Naive B cell (primary cell): ENCODE results near the gene HRCT1. TPM values are rescaled to one million over a fixed set of nuclear protein-coding genes. Genes with fewer than 3 reads are reported as not detected.
"Not testable (repeated sequence)": the region's sequence is repeated elsewhere in the genome, so short reads cannot be mapped to it uniquely, and the experiment has no call there.

ENCODE experiments used
- ATAC-seq, 2 donors: fragments of 150-1000 bp; cut with Tn5 transposase; 2 replicates each; pipeline ENCODE4 v1.10.0; 2021; ENCODE audit warnings: low read depth in 2 of 2, mild to moderate bottlenecking in 2 of 2, moderate library complexity in 2 of 2
- DNase-seq: peaks from one replicate; pipeline ENCODE4 v3.0.0; 2022
- H3K27ac Mint-ChIP-seq, 6 donors: one replicate each; pipeline ENCODE4 v1.8.0; 2020 to 2022; ENCODE audit warnings: mild to moderate bottlenecking in 6 of 6, mixed read lengths in 6 of 6, moderate library complexity in 5 of 6, inconsistent platforms in 2 of 6
- H3K27me3 Mint-ChIP-seq, 3 donors: one replicate each; pipeline ENCODE4 v1.8.0; 2021 to 2022; ENCODE audit warnings: mixed read lengths in 3 of 3, mild to moderate bottlenecking in 1 of 3
- H3K36me3 Mint-ChIP-seq, 2 donors: one replicate each; pipeline ENCODE4 v1.8.0; 2020 to 2022; ENCODE audit warnings: mixed read lengths in 2 of 2, inconsistent platforms in 1 of 2, mild to moderate bottlenecking in 1 of 2
- H3K4me1 Mint-ChIP-seq, 3 donors: one replicate each; pipeline ENCODE4 v1.8.0; 2020 to 2022; ENCODE audit warnings: mixed read lengths in 3 of 3, inconsistent platforms in 1 of 3, mild to moderate bottlenecking in 1 of 3, moderate library complexity in 1 of 3
- H3K4me3 Mint-ChIP-seq, 8 donors: one replicate each; pipeline ENCODE4 v1.8.0; 2020 to 2022; ENCODE audit warnings: mild to moderate bottlenecking in 8 of 8, mixed read lengths in 8 of 8, moderate library complexity in 8 of 8, inconsistent platforms in 2 of 8
- H3K9me3 Mint-ChIP-seq, 7 donors: one replicate each; pipeline ENCODE4 v1.8.0; 2020 to 2022; ENCODE audit warnings: mixed read lengths in 7 of 7, mild to moderate bottlenecking in 5 of 7, inconsistent platforms in 2 of 7, moderate library complexity in 1 of 7
- polyA plus RNA-seq, 6 donors: library from polyadenylated mRNA; unstranded; fragments of 300-500 nt; fragmentation: Illumina TruSeq; gene quantifications; one replicate each; pipeline ENCODE4 v1.2.3, GENCODE V29; 2021; ENCODE audit warnings: low read depth in 6 of 6

The HRCT1 gene
- polyA plus RNA-seq, 6 donors from 2014 or later, result not detected

DNA sequence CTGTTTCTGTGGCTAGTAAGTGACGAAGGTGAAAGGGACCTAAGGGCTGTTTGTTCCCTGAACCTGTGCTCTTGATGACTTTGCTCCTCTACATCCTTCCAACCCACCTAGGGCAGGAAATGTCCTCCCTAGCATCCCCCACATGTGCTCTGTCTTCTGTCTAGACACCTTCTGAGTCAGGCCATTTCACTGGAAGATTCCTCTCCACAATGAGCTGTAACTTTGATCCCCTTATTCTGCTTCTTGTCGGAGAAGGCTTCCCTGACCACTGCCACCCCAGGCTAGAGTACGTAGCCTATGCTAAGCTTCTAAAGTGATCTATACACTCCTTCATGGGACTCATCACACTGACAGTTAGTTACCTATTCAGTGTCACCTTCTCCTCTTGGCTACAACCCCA is 25.0 kb downstream of the HRCT1 start:
- ATAC-seq (no peak), DNase-seq (no peak)
- Mint-ChIP-seq H3K4me3 (no peak overlapping the region), H3K27ac (no peak overlapping the region), H3K4me1 (peaks cover 0 to 4% (median 2%) of the 10 kb centered on the region in 3 donors), H3K9me3 (no peaks in the 10 kb centered on the region), H3K36me3 (no peaks in the 10 kb centered on the region), H3K27me3 (peaks cover 41 to 55% (median 44%) of the 10 kb centered on the region in 3 donors)

DNA sequence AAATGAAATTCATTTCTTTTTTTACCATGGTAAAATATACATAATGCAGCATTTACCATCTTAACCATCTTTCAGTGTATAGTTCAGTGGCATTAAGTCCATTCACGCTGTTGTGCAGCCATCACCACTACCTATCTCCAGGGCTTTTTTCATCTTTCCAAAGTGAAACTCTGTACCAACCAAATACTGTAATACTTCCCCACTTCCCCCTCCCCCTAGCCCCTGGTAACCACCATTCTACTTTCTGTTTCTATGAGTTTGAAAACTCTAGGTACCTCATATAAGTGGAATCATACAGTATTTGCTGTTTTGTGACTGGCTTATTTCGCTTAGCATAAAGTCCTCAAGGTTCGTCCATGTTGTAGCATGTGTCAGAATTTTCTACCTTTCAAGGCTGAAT is 26.7 kb downstream of the HRCT1 start:
- H3K4me3 Mint-ChIP-seq, result no peak overlapping the region
- DNase-seq, result peak; percentile 23

DNA sequence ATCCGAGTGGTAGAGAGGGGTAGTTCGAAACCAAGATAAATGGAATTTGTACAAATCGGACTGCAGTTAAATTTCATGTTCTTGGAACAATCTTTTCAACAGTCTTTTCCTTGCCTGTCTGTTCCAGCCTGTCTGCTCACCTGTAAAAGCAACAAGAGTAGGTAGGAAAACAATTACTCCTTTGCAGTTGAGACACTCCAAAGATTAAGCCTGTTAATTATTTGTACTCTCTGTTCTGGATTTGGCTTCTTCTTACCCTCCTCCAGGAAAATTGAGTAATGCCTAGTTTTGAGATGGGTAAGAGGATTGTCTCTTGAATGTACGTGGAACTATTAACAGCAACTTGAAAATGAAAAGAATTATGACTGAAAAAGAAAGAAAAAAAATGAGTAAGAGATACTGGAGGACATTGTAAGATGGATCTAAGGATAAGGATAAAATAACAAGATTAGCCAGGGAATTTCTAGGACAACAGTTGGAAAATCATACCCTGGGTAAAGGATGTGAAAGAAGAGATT is 27.6 kb downstream of the HRCT1 start:
- Mint-ChIP-seq H3K9me3 (peaks cover 0 to 8% (median 2%) of the 10 kb centered on the region in 7 donors), H3K4me3 (no peak overlapping the region), H3K36me3 (no peaks in the 10 kb centered on the region), H3K27ac (no peak overlapping the region), H3K27me3 (peaks cover 32 to 44% (median 34%) of the 10 kb centered on the region in 3 donors), H3K4me1 (peaks cover 14 to 23% (median 16%) of the 10 kb centered on the region in 3 donors)
- DNase-seq (no peak), ATAC-seq (no peak)

More for the DNA sequence above, 26.7 kb downstream of the HRCT1 start:
- Mint-ChIP-seq H3K27me3 (peaks cover 31 to 47% (median 39%) of the 10 kb centered on the region in 3 donors), H3K4me1 (peaks cover 9 to 14% (median 11%) of the 10 kb centered on the region in 3 donors), H3K9me3 (peaks cover 0 to 8% (median 2%) of the 10 kb centered on the region in 7 donors), H3K27ac (no peak overlapping the region), H3K36me3 (no peaks in the 10 kb centered on the region)
- peak; percentile 45 to 65 for ATAC-seq

DNA sequence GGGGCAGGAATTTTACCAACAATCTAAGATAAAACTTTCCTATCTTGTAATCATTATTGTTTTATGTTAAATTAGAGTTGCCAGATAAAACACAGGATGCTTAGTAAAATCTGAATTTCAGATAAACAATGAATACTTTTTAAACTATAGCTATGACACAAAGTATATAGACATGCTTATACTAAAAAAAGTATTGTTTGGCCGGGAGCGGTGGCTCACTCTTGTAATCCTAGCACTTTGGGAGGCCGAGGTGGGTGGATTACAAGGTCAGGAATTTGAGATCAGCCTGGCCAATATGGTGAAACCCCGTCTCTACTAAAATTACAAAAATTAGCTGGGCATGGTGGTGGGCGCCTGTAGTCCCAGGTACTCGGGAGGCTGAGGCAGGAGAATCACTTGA is 28.1 kb downstream of the HRCT1 start:
- DNase-seq, ATAC-seq, H3K27ac Mint-ChIP-seq, H3K4me3 Mint-ChIP-seq, H3K9me3 Mint-ChIP-seq, H3K36me3 Mint-ChIP-seq: not testable (repeated sequence)
- peaks cover 15 to 25% (median 18%) of the 10 kb centered on the region in 3 donors for H3K4me1 Mint-ChIP-seq
- H3K27me3 Mint-ChIP-seq, result peaks cover 30 to 43% (median 32%) of the 10 kb centered on the region in 3 donors

DNA sequence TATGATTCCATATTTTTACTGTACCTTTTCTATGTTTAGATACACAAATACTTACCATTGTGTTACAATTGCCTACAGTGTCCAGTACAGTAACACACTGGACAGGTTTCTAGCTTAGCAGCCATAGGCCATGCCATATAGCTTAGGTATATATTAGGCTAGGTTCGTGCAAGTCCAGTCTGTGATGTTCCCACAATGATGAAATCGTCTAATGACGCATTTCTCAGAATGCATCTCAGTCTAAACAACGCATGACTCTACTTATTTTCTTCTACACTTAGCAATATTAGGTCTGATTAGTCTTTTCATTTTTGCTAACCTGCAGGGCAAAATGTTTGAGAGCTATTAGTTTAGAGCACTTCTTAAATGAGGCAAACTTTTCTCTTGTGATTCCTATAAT is 29.3 kb downstream of the HRCT1 start:
- no peak overlapping the region for H3K27ac Mint-ChIP-seq
- no peak for ATAC-seq
- peaks cover 0 to 8% (median 2%) of the 10 kb centered on the region in 7 donors for H3K9me3 Mint-ChIP-seq
- H3K4me3 Mint-ChIP-seq, result no peak overlapping the region
- no peak for DNase-seq
- H3K27me3 Mint-ChIP-seq, result peaks cover 19 to 35% (median 27%) of the 10 kb centered on the region in 3 donors
- no peaks in the 10 kb centered on the region for H3K36me3 Mint-ChIP-seq
- H3K4me1 Mint-ChIP-seq, result peaks cover 15 to 25% (median 18%) of the 10 kb centered on the region in 3 donors

DNA sequence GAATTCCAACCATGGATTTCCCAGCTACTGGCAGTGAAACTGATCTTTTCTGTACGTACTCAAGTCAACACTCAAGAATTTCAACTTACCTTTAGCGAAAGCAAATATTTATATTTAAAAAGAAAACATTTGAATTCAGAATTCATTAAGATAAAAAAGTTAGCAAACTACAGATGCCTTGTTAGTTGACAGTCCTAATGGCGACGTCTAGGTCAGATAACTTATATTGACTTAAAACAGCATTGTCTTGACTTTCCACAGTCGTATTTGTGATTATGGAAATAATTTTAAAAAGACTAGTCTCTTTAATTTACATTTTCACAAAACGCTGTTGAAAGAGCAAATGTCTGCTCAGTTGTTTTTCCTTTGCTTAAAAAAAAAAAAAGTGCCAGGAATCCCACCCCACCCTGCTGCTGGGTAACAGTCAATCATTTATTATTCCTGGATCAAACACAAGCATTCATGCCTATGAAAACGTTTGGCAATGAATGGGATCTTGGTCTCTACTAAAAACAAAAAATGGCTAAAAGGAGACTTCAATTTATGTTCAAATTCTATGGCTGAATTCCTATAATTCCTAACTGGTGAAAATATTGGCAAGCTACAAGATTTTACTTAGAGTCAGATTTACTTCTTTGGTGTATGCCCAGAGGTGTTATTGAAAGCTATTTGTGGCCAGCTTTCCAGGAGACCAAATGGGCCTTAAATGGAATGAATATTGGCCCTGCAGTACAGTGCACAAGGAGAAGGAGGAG is 29.9 kb downstream of the HRCT1 start:
- Mint-ChIP-seq H3K27me3 (peaks cover 16 to 34% (median 31%) of the 10 kb centered on the region in 3 donors), H3K4me3 (no peak overlapping the region), H3K36me3 (no peaks in the 10 kb centered on the region), H3K27ac (no peak overlapping the region), H3K4me1 (peaks cover 15 to 25% (median 18%) of the 10 kb centered on the region in 3 donors), H3K9me3 (peaks cover 0 to 8% (median 2%) of the 10 kb centered on the region in 7 donors)
- no peak for ATAC-seq
- DNase-seq, result no peak

DNA sequence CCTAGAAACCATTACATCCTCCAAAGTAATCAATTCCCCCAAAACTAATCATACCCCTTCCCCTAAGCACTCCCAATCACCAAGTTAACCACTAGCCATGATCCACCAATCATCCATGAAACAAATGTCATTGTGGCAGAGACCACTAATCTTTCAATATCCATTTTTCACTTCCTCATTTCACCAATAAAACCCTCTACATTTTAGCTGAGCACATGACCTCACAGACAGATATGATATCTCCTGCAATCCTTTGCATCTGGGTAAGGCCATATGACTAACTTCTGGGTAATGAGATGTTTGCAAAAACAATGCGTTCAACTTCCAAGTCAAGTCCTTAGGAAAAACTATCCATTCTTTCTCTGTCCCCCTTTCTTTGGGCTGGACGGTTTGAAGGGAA is 31.2 kb downstream of the HRCT1 start:
- Mint-ChIP-seq H3K4me3 (peak overlapping the region in 2 of 8 donors; percentile 10 to 70), H3K36me3 (no peaks in the 10 kb centered on the region), H3K4me1 (peaks cover 15 to 25% (median 18%) of the 10 kb centered on the region in 3 donors), H3K9me3 (peaks cover 0 to 8% (median 2%) of the 10 kb centered on the region in 7 donors), H3K27ac (peak overlapping the region in 3 of 6 donors; percentile 8 to 42 (median 21)), H3K27me3 (peaks cover 22 to 37% (median 29%) of the 10 kb centered on the region in 3 donors)
- DNase-seq (peak; percentile 47), ATAC-seq (peak; percentile 87 to 90)

DNA sequence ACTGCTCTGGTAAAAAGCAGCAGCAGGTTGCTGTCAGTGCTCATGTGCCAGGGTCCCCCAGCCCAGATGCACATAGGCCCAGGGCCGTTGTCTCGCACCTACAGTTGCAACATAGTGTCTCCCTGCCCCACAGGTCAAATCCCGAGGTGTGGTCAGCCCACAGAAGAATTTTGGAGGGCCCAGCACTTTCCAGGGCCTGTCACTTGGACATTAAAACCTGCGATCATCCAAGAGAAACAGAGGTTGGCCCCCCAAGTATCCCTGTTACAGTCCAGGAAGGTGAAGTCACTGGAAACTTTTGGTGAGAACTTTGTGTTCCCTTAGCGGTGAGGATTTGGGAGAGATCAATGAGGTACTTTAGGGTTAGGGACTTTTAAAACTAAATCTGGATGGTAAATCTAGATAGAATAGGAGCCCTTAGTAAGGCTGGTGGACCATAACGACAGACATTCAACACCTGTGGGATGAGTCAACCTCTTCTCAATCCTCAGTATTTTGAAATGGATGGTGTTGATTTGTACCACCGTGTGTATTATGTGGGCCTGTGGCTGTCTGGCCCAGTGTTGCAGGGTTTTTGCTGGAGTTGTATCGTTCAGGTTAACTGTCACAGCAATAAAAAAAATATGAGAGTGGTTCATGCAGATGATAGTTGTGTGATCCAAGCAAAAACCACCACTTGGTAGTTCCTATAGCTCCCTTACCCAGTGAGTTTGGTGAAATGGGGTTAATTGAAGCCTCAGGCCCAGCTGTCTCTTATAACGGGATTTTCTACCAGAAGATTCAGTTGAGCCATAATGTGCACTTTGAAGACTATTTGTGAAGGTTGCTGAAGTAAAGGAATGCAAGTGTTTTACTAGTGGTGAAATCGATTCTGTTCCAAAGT is 32.7 kb downstream of the HRCT1 start:
- Mint-ChIP-seq H3K36me3 (no peaks in the 10 kb centered on the region), H3K4me3 (peak overlapping the region in 3 of 8 donors; percentile 5 to 78 (median 6)), H3K27me3 (peaks cover 27 to 38% (median 36%) of the 10 kb centered on the region in 3 donors), H3K27ac (peak overlapping the region in 3 of 6 donors; percentile 12 to 40 (median 18)), H3K9me3 (peaks cover 0 to 8% (median 2%) of the 10 kb centered on the region in 7 donors), H3K4me1 (peaks cover 11 to 24% (median 18%) of the 10 kb centered on the region in 3 donors)
- DNase-seq (no peak), ATAC-seq (no peak)

DNA sequence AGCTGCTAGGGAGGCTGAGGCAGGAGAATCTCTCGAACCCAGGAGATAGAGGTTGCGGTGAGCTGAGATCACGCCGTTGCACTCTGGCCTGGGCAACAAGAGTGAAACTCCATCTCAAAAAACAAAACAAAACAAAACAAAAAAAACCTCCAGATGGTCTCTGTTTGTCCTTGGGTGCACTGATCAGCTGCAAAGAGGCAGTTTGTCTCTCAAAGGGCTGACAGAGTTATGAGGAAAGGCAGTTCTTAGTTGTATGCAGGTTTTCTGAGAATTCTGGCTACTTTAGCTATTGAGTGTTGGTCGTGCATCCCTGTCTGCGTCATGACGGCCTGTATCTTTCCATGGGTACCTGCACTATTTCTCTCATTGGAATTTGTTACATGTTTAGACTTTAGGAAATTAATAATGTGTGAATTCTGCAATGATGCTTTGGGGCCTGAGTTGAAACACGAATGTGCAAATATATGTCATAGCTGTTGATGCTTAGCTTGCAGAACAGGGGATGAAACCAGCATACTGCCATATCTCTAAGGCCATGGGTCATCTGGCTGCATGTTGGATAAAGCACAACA is 33.8 kb downstream of the HRCT1 start:
- Mint-ChIP-seq H3K4me3 (peak overlapping the region in 1 of 8 donors; percentile 7), H3K27me3 (peaks cover 33 to 44% (median 44%) of the 10 kb centered on the region in 3 donors), H3K36me3 (no peaks in the 10 kb centered on the region), H3K4me1 (peaks cover 11 to 24% (median 18%) of the 10 kb centered on the region in 3 donors), H3K27ac (no peak overlapping the region), H3K9me3 (peaks cover 0 to 8% (median 2%) of the 10 kb centered on the region in 7 donors)
- ATAC-seq (no peak), DNase-seq (no peak)

DNA sequence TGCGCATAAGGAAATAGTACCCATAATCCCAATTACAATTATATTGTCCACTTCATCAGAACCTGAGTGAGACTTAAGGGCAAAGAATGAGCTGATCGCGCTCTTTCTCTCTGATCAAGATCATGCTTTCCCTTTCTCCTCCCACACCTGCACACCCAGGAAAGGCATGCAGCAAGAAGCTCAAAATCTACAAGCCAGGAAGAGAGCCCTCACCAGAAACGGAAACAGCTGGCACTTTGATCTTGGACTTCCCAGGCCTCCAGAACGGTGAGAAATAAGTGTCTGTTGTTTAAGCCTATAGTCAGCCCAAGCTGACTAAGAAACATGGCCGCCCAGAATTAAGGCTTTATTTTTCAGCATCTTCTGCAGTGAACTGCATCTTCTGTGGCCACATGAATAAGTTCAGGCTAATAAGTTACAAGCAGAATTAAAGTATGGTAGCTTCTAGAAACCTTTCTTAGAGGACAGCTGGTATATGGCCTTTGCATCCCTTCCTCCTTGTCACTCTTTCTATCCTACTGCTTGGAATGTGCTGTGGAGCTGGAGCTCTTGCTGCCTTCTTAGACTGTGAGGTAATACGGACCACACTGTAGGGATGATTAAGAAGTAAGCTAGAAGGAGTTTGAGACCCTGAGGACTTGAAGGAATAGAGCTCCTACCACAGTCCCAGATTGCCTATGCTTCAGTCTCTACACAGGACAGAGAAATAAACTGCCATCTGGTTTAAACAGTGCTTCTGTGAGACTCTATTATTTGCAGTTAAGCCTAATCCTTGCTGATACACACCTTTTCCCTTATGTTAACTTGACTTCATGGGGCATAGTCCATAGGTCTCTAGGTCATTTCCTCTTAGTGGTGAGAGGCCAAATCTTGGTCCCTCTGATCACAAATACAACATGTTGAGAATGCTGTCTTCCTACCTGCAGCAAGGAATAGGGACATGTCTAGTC is 34.7 kb downstream of the HRCT1 start:
- Mint-ChIP-seq H3K27ac (no peak overlapping the region), H3K4me1 (peaks cover 14 to 26% (median 20%) of the 10 kb centered on the region in 3 donors), H3K27me3 (peaks cover 42 to 53% (median 52%) of the 10 kb centered on the region in 3 donors)

DNA sequence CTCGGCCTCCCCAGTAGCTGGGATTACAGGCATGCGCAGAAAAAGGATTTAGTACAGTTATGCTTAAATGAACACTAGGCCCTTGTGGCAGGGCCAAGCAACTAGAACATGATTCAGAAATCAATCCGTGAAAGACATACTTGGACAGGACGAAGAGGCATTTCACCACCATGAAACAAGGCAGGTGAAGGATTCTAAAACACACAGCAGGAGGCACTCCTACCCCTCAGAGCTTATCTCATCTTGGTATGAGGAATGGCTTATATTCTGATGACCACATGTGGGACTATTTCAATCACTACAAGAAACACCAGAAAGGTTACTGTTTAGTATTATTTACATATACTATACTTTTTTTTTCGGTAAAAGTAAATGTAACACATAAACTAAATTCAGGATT is 36.3 kb downstream of the HRCT1 start:
- H3K4me3 Mint-ChIP-seq, result no peak overlapping the region
- no peak overlapping the region for H3K27ac Mint-ChIP-seq

More for the DNA sequence above, 34.7 kb downstream of the HRCT1 start:
- Mint-ChIP-seq H3K4me3 (no peak overlapping the region), H3K36me3 (no peaks in the 10 kb centered on the region), H3K9me3 (peaks cover 0 to 8% (median 2%) of the 10 kb centered on the region in 7 donors)
- ATAC-seq, result no peak
- DNase-seq, result no peak

DNA sequence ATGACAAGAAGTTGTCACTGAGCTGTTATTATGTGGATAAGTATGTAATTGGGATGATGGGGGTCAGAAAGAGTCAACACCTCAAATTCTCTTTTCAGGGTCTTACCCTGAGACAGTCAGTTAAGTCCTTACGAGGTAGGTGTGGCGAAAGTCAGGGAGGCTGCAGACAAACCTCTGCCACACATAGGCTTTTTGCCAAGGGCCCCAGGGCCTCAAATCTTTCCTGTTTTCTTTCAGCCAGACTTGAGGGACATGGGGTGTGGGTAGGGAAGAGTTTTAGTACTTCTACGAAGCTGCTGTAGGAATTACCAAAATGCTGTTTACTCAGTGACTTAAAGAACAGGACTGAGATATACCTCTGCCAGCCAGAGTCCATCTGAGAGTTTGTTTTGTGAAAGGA is 38.2 kb downstream of the HRCT1 start:
- no peak for DNase-seq
- ATAC-seq, result no peak
- H3K36me3 Mint-ChIP-seq, result no peaks in the 10 kb centered on the region
- peaks cover 5 to 6% (median 5%) of the 10 kb centered on the region in 3 donors for H3K4me1 Mint-ChIP-seq
- no peak overlapping the region for H3K27ac Mint-ChIP-seq
- no peak overlapping the region for H3K4me3 Mint-ChIP-seq
- H3K27me3 Mint-ChIP-seq, result peaks cover 43 to 56% (median 49%) of the 10 kb centered on the region in 3 donors
- no peaks in the 10 kb centered on the region for H3K9me3 Mint-ChIP-seq

More for the DNA sequence above, 36.3 kb downstream of the HRCT1 start:
- Mint-ChIP-seq H3K4me1 (peaks cover 11 to 21% (median 18%) of the 10 kb centered on the region in 3 donors), H3K36me3 (no peaks in the 10 kb centered on the region), H3K9me3 (peaks cover 0 to 2% (median 0%) of the 10 kb centered on the region in 7 donors), H3K27me3 (peaks cover 45 to 51% (median 50%) of the 10 kb centered on the region in 3 donors)
- ATAC-seq (no peak), DNase-seq (no peak)
